Occipital lobe (tissue), 2 donors: ENCODE data around the gene LDAH. TPM values are rescaled to one million over a fixed set of nuclear protein-coding genes. Genes with fewer than 3 reads are reported as not detected.
A peak's percentile ranks its signal among the peaks of the same experiment; 100 is the strongest.

Experiments
- DNase-seq: peaks from one replicate; lab custom pipeline; 2025; lab: John Stamatoyannopoulos, UW
- total RNA-seq: library from RNA; depleted of rRNA; stranded (reverse); fragments of >200 nt; gene quantifications from one replicate; pipeline ENCODE4 v1.2.3, GENCODE V29; 2014

LDAH gene
- total RNA-seq, 1 donor from 2014 or later: 24.3 TPM

- no peak for DNase-seq
Observed at GRCh38 chr2:20638646-20639430, 184.1 kb downstream of the LDAH start.

GRCh38 chr2:20638014-20638413 lies 184.9 kb downstream of the LDAH start:
- DNase-seq: no peak

GRCh38 chr2:20637147-20637546 lies 185.8 kb downstream of the LDAH start:
- no peak for DNase-seq

- DNase-seq: peak; percentile 80
Observed at GRCh38 chr2:20635675-20636584, 187.0 kb downstream of the LDAH start.

GRCh38 chr2:20635113-20635510 lies 187.8 kb downstream of the LDAH start:
- DNase-seq: no peak

- no peak for DNase-seq
Observed at GRCh38 chr2:20634507-20635112, 188.3 kb downstream of the LDAH start.

Other genes starting within 250 kb of the LDAH start
- gene HS1BP3, start 172.0 kb downstream of the LDAH start, total RNA-seq: 10.3 TPM
- gene GDF7, start 156.0 kb downstream of the LDAH start, total RNA-seq: 0.16 TPM
- 0.62 TPM for gene APOB, start 221.0 kb upstream of the LDAH start, total RNA-seq